A549 (cell line): ENCODE data around the gene FANCG. TPM values are rescaled to one million over a fixed set of nuclear protein-coding genes. Genes with fewer than 3 reads are reported as not detected.

ENCODE experiments used
- ATAC-seq, 2 experiments: fragments of 200-7000 bp in 1 of 2; fragments of >200 bp in 1 of 2; cut with Nextera tagmentation in 1 of 2; cut with Tn5 transposase in 1 of 2; 3 replicates each; pipeline versions ENCODE4 v1.8.0 to v1.9.1; 2018 to 2020; ENCODE audit warnings: mild to moderate bottlenecking in 1 of 2, moderate library complexity in 1 of 2
- CTCF ChIA-PET: fragments of 300-600 bp; sonication (Branson Sonifier 250); formaldehyde crosslinking; extraction: SDS; loops from one replicate; lab custom pipeline; 2021; ENCODE audit warnings: antibody characterized with exemption, inconsistent platforms; lab: Yijun Ruan, JAX
- POLR2A ChIA-PET: fragments of 350-600 bp; formaldehyde crosslinking; extraction: SDS; loops from one replicate; lab custom pipeline; 2021; ENCODE audit warnings: antibody characterized with exemption, inconsistent platforms; lab: Yijun Ruan, JAX
- DNase-seq, 2 experiments: peaks; one replicate each; pipeline versions ENCODE4 v3.0.0 to v3.0.0-alpha.2; 2011 to 2016; ENCODE audit warnings: low read depth in 1 of 2, low spot score in 1 of 2
- FAIRE-seq: peaks from 2 replicates; lab custom pipeline; 2011; peaks lifted over from hg19 to GRCh38; lab: Jason Lieb, UNC
- H3K27ac ChIP-seq, 2 experiments: fragments of >200 bp; sonication (Bioruptor Twin); formaldehyde crosslinking; 3 replicates each; pipeline ENCODE4 v1.5.1; 2016 to 2017
- H3K4me1 ChIP-seq: fragments of >200 bp; sonication (Bioruptor Twin); formaldehyde crosslinking; 3 replicates; pipeline ENCODE4 v1.6.1; 2016
- H3K4me2 ChIP-seq: fragments of >200 bp; sonication (Bioruptor Twin); formaldehyde crosslinking; 3 replicates; pipeline ENCODE4 v1.6.1; 2016
- H3K4me3 ChIP-seq: fragments of >200 bp; sonication (Bioruptor Twin); formaldehyde crosslinking; 3 replicates; pipeline ENCODE4 v1.5.1; 2016
- H3K9me3 ChIP-seq: fragments of >200 bp; sonication (Bioruptor Twin); formaldehyde crosslinking; 3 replicates; pipeline ENCODE4 v1.6.1; 2016
- ATOH8 ChIP-seq: fragments of 250-450 bp; sonication (Bioruptor Pico); IDR thresholded peaks from 2 replicates; pipeline ENCODE4 v1.5.0; 2020; ENCODE audit warnings: low read depth, mild to moderate bottlenecking, moderate library complexity
- CBX2 ChIP-seq: fragments of 200-600 bp; sonication (generic); IDR thresholded peaks from 2 replicates; pipeline ENCODE4 v1.6.1; 2016; ENCODE audit warnings: low read depth, mild to moderate bottlenecking, borderline replicate concordance
- CEBPB ChIP-seq, 2 experiments: fragments of >200 bp in 1 of 2; sonication (Bioruptor Twin) in 1 of 2; formaldehyde crosslinking in 1 of 2; IDR thresholded peaks; 2 replicates each; pipeline ENCODE4 v1.6.1; 2012 to 2016
- CHD4 ChIP-seq: fragments of 200-600 bp; sonication (generic); IDR thresholded peaks from 2 replicates; pipeline ENCODE4 v1.6.1; 2016; ENCODE audit warnings: antibody characterized with exemption, mild to moderate bottlenecking, borderline replicate concordance
- CTCF ChIP-seq: fragments of >200 bp; sonication (Bioruptor Twin); formaldehyde crosslinking; IDR thresholded peaks from 3 replicates; pipeline ENCODE4 v1.5.1; 2016
- E2F6 ChIP-seq: IDR thresholded peaks from 2 replicates; pipeline ENCODE4 v1.6.1; 2012; ENCODE audit warnings: low read depth, borderline replicate concordance
- EP300 ChIP-seq, 2 experiments: fragments of >200 bp; sonication (Bioruptor Twin); formaldehyde crosslinking; IDR thresholded peaks; 2 replicates in 1 of 2; 3 replicates in 1 of 2; pipeline ENCODE4 v1.6.1; 2016 to 2017
- FOSB ChIP-seq: fragments of 250-450 bp; sonication (Bioruptor Pico); IDR thresholded peaks from 2 replicates; pipeline ENCODE4 v1.5.0; 2020; ENCODE audit warnings: mild to moderate bottlenecking, moderate library complexity
- FOSL2 ChIP-seq, 2 experiments: fragments of 450-650 bp in 1 of 2; fragments of >200 bp in 1 of 2; sonication (Bioruptor Twin) in 1 of 2; formaldehyde crosslinking; IDR thresholded peaks; 2 replicates each; pipeline versions ENCODE4 v1.5.0 to v1.6.1; 2016 to 2020; ENCODE audit warnings: mild to moderate bottlenecking in 1 of 2, moderate library complexity in 1 of 2
- HDAC2 ChIP-seq: fragments of 200-600 bp; sonication (generic); IDR thresholded peaks from 2 replicates; pipeline ENCODE4 v1.6.1; 2016
- HES2 ChIP-seq: fragments of >200 bp; sonication (Bioruptor Twin); formaldehyde crosslinking; IDR thresholded peaks from 2 replicates; pipeline ENCODE4 v1.6.1; 2016
- HEYL ChIP-seq: fragments of 250-450 bp; sonication (Bioruptor Pico); IDR thresholded peaks from 2 replicates; pipeline ENCODE4 v1.8.0; 2021; ENCODE audit warnings: mild to moderate bottlenecking, moderate library complexity
- HOXB5 ChIP-seq: fragments of 250-450 bp; sonication (Bioruptor Pico); IDR thresholded peaks from 2 replicates; pipeline ENCODE4 v1.5.0; 2020; ENCODE audit warnings: mild to moderate bottlenecking, moderate library complexity
- JUN ChIP-seq, 2 experiments: fragments of >200 bp; sonication (Bioruptor Twin); formaldehyde crosslinking; IDR thresholded peaks; 2 replicates in 1 of 2; 3 replicates in 1 of 2; pipeline ENCODE4 v1.6.1; 2016 to 2017
- JUNB ChIP-seq: fragments of >200 bp; sonication (Bioruptor Twin); formaldehyde crosslinking; IDR thresholded peaks from 2 replicates; pipeline ENCODE4 v1.6.1; 2016
- KDM5A ChIP-seq: fragments of 200-600 bp; sonication (generic); IDR thresholded peaks from 2 replicates; pipeline ENCODE4 v1.6.1; 2016; ENCODE audit warnings: antibody characterized with exemption, mild to moderate bottlenecking
- MAZ ChIP-seq: fragments of 150-350 bp; IDR thresholded peaks from 2 replicates; pipeline ENCODE4 v1.6.1; 2014; ENCODE audit warnings: antibody characterized with exemption, low read depth, low read length, borderline replicate concordance
- MYC ChIP-seq: IDR thresholded peaks from 2 replicates; pipeline ENCODE4 v1.6.1; 2012; ENCODE audit warnings: mild to moderate bottlenecking, inconsistent platforms, low read length, improper control_type of control experiment, borderline replicate concordance
- NFE2L2 ChIP-seq: fragments of 150-350 bp; conservative IDR thresholded peaks from 2 replicates; pipeline ENCODE4 v1.6.1; 2014; ENCODE audit warnings: low read length
- NPAS2 ChIP-seq: fragments of 250-450 bp; sonication (Bioruptor Pico); IDR thresholded peaks from 2 replicates; pipeline ENCODE4 v1.8.0; 2022; ENCODE audit warnings: mild to moderate bottlenecking, moderate library complexity, borderline replicate concordance
- NR3C1 ChIP-seq: fragments of >200 bp; sonication (Bioruptor Twin); formaldehyde crosslinking; IDR thresholded peaks from 3 replicates; pipeline ENCODE4 v1.6.1; 2017
- PHF8 ChIP-seq: fragments of 200-600 bp; sonication (generic); IDR thresholded peaks from 2 replicates; pipeline ENCODE4 v1.6.1; 2016; ENCODE audit warnings: low read depth, mild to moderate bottlenecking, antibody characterized with exemption, moderate library complexity, borderline replicate concordance
- POLR2A ChIP-seq: IDR thresholded peaks from 2 replicates; pipeline ENCODE4 v1.6.1; 2012; ENCODE audit warnings: mild to moderate bottlenecking, low read length
- POLR2AphosphoS2 ChIP-seq: conservative IDR thresholded peaks from 2 replicates; pipeline ENCODE4 v1.6.1; 2012; ENCODE audit warnings: low read length, improper control_type of control experiment, inconsistent platforms
- RAD21 ChIP-seq, 2 experiments: fragments of >200 bp in 1 of 2; sonication (Bioruptor Twin) in 1 of 2; formaldehyde crosslinking in 1 of 2; IDR thresholded peaks in 1 of 2; conservative IDR thresholded peaks in 1 of 2; 2 replicates in 1 of 2; 3 replicates in 1 of 2; pipeline ENCODE4 v1.6.1; 2012 to 2018; ENCODE audit warnings: inconsistent platforms in 1 of 2
- RARB ChIP-seq: fragments of 250-450 bp; sonication (Bioruptor Pico); IDR thresholded peaks from 2 replicates; pipeline ENCODE4 v1.8.0; 2021; ENCODE audit warnings: mild to moderate bottlenecking, moderate library complexity
- RFX5 ChIP-seq: fragments of 450-650 bp; IDR thresholded peaks from 2 replicates; pipeline ENCODE4 v1.7.1; 2014; ENCODE audit warnings: antibody characterized with exemption, mild to moderate bottlenecking, moderate library complexity
- SMC3 ChIP-seq: fragments of >200 bp; sonication (Bioruptor Twin); formaldehyde crosslinking; IDR thresholded peaks from 3 replicates; pipeline ENCODE4 v1.6.1; 2018; ENCODE audit warnings: inconsistent platforms
- TFCP2L1 ChIP-seq: fragments of 250-450 bp; sonication (Bioruptor Pico); IDR thresholded peaks from 2 replicates; pipeline ENCODE4 v1.5.0; 2021; ENCODE audit warnings: mild to moderate bottlenecking
- USF2 ChIP-seq: fragments of 450-650 bp; IDR thresholded peaks from 2 replicates; pipeline ENCODE4 v1.6.1; 2014; ENCODE audit warnings: antibody characterized with exemption
- ZFP36 ChIP-seq: fragments of 450-650 bp; IDR thresholded peaks from 2 replicates; pipeline ENCODE4 v1.6.1; 2014; ENCODE audit warnings: borderline replicate concordance; ENCODE audit not compliant: partially characterized antibody
- WGBS: methylation state at CpG from one replicate; pipeline ENCODE4 v1.1.6; 2017; ENCODE audit errors: missing lambda C conversion rate; 5-methylcytosine and 5-hydroxymethylcytosine counted together
- polyA plus RNA-seq, 4 experiments: library from polyadenylated mRNA; depleted of rRNA in 3 of 4; stranded (reverse); fragments of >200 nt; fragmentation: RNase III in 1 of 4; extraction: RNeasy Plus Mini Kit Qiagen cat#74134 plus additional on column Dnase treatment in 1 of 4; gene quantifications; 2 replicates in 3 of 4; 3 replicates in 1 of 4; pipeline ENCODE4 v1.2.3, GENCODE V29; 2011 to 2017

The FANCG gene
- polyA plus RNA-seq, 2 of the 4 experiments (the other 2 are of a cell fraction): 34.9 to 53.5 TPM

GRCh38 chr9:35079426-35080341 lies at the start of gene FANCG (continued):
- TF ChIP-seq FOSL2 (IDR thresholded peaks at IDR 0.05): no peak
- 0 out of 2 replicates have a peak, but pooled peaks have one; percentile 21 for TF ChIP-seq FOSL2 (CRISPR knock-in tag; IDR thresholded peaks at IDR 0.05)
- TF ChIP-seq PHF8: peak; percentile 28; the same call in 1 of the 2 replicates
- TF ChIP-seq FOSB (CRISPR knock-in tag): no peak
- no peak for TF ChIP-seq CBX2
- TF ChIP-seq POLR2AphosphoS2: no peak
- TF ChIP-seq TFCP2L1: no peak
- TF ChIP-seq JUNB: no peak
- no peak for TF ChIP-seq SMC3
- TF ChIP-seq RFX5: no peak
- TF ChIP-seq JUN (IDR thresholded peaks at IDR 0.05): peak; percentile 73 to 86; a peak in 4 of 5 replicates
- TF ChIP-seq USF2: no peak
- TF ChIP-seq POLR2A: peak; percentile 88
- TF ChIP-seq CHD4: no peak
- no peak for TF ChIP-seq CEBPB (IDR thresholded peaks at IDR 0.05)
- TF ChIP-seq HOXB5 (CRISPR knock-in tag): 0 out of 2 replicates have a peak, but pooled peaks have one; percentile 39
- peak; percentile 74 for TF ChIP-seq MYC
- no peak for TF ChIP-seq HES2
- TF ChIP-seq RAD21 (conservative IDR thresholded peaks at IDR 0.05 in 1 of 2, IDR thresholded peaks at IDR 0.05 in 1 of 2): no peak
- TF ChIP-seq NFE2L2: no peak
- TF ChIP-seq HDAC2: no peak; the same call in 1 of the 2 replicates

- ChIA-PET CTCF (interaction anchor here (0.6 to 15.8 kb wide), 49 partner anchors 10 to 613 kb away, joined by 3 to 129 read pairs (median 3); partner anchors contain the start of genes PIGO and UNC13B), POLR2A (interaction anchor here (0.8 to 2.2 kb wide), 5 partner anchors 37 to 488 kb away, joined by 3 to 8 read pairs (median 3); partner anchors contain the start of genes FANCG, TESK1 and UNC13B)
- Histone ChIP-seq H3K9me3 (no peaks in the 10 kb centered on the region), H3K4me3 (peak overlapping the region; percentile 48), H3K4me2 (peak overlapping the region; percentile 92), H3K27ac (peak overlapping the region; percentile 44 to 71; a peak in 4 of 6 replicates), H3K4me1 (peaks cover 27% of the 10 kb centered on the region)
- ATAC-seq: peak; percentile 65 to 83
- peak; percentile 90 to 93 for DNase-seq
- 38% methylated on average over 30 of the region's 30 CpGs for WGBS
- no peak for FAIRE-seq
- no peak for TF ChIP-seq ZFP36
- TF ChIP-seq MAZ: no peak
- no peak for TF ChIP-seq NR3C1
- no peak for TF ChIP-seq HES2
- no peak; the same call in none of the 2 replicates for TF ChIP-seq KDM5A
- no peak for TF ChIP-seq PHF8
- no peak for TF ChIP-seq ATOH8 (CRISPR knock-in tag)
- no peak for TF ChIP-seq EP300 (IDR thresholded peaks at IDR 0.05)
- peak; percentile 94 to 96 for TF ChIP-seq RAD21 (conservative IDR thresholded peaks at IDR 0.05 in 1 of 2, IDR thresholded peaks at IDR 0.05 in 1 of 2)
- TF ChIP-seq RFX5: no peak
- TF ChIP-seq NPAS2 (CRISPR knock-in tag): no peak
- TF ChIP-seq HEYL (CRISPR knock-in tag): no peak
- no peak for TF ChIP-seq POLR2AphosphoS2
- peak; percentile 98 for TF ChIP-seq CTCF
- no peak for TF ChIP-seq E2F6
- TF ChIP-seq HDAC2: no peak
- TF ChIP-seq RARB: no peak
- no peak for TF ChIP-seq MYC
Measured at GRCh38 chr9:35116898-35117551, 37.3 kb upstream of the FANCG start.
